PC-3 (cell line): ENCODE results near the gene LRRC3.

Experiments
- CTCF ChIP-seq: fragments of 300-600 bp; sonication (generic); conservative IDR thresholded peaks from 2 replicates; pipeline ENCODE4 v1.5.1; 2017; ENCODE audit warnings: antibody characterized with exemption, low read depth, mild to moderate bottlenecking, low read length
- EZH2 ChIP-seq: fragments of 300-600 bp; sonication (generic); IDR thresholded peaks from one replicate; pipeline ENCODE4 v1.6.1; 2017; ENCODE audit warnings: antibody characterized with exemption, mild to moderate bottlenecking, low read length; ENCODE audit not compliant: unreplicated experiment

- no peak for TF ChIP-seq CTCF
- no peak for TF ChIP-seq EZH2
Measured at GRCh38 chr21:44434568-44434925, 20.8 kb upstream of the LRRC3 start.
